Lower leg skin (tissue), 4 donors: Measurements from ENCODE around the gene SPON1. TPM values are rescaled to one million over a fixed set of nuclear protein-coding genes. Genes with fewer than 3 reads are reported as not detected.

Experiments used
- DNase-seq, 2 donors: peaks; one replicate each; pipeline ENCODE4 v3.0.0-alpha.2; 2019; ENCODE audit warnings: low spot score in 2 of 2
- H3K4me3 ChIP-seq: fragments of 200-600 bp; sonication (generic); 2 replicates; pipeline ENCODE4 v1.5.1; 2017; ENCODE audit warnings: mild to moderate bottlenecking, low read depth; ENCODE audit not compliant: poor library complexity, severe bottlenecking
- POLR2A ChIP-seq, 2 donors: fragments of 450-650 bp; IDR thresholded peaks; one replicate each; pipeline ENCODE4 v1.6.1; 2016 to 2017; ENCODE audit warnings: antibody characterized with exemption in 2 of 2, mild to moderate bottlenecking in 1 of 2, moderate library complexity in 1 of 2
- WGBS, 2 donors: methylation state at CpG; one replicate each; pipeline ENCODE4 v1.1.5; 2018; 5-methylcytosine and 5-hydroxymethylcytosine counted together
- intact Hi-C: fragments of 100-400 bp; cut with DNase I; formaldehyde crosslinking; loops from one replicate; pipeline ENCODE4 v1.15.0; 2023; ENCODE audit warnings: low total_unique reads
- total RNA-seq, 4 donors: library from RNA; depleted of rRNA; stranded (reverse); fragments of >200 nt; gene quantifications; one replicate each; pipeline ENCODE4 v1.1.0, GENCODE V29; 2016
- TF ChIP-seq, protein P1 (sequence below), 3 donors: fragments of 450-650 bp; IDR thresholded peaks; one replicate each; pipeline ENCODE4 v1.5.1; 2016; ENCODE audit warnings: antibody characterized with exemption in 3 of 3, mild to moderate bottlenecking in 3 of 3, moderate library complexity in 2 of 3

SPON1 gene
- total RNA-seq, 4 donors from 2014 or later = 3.8 to 12.3 (median 5.1) TPM

DNA sequence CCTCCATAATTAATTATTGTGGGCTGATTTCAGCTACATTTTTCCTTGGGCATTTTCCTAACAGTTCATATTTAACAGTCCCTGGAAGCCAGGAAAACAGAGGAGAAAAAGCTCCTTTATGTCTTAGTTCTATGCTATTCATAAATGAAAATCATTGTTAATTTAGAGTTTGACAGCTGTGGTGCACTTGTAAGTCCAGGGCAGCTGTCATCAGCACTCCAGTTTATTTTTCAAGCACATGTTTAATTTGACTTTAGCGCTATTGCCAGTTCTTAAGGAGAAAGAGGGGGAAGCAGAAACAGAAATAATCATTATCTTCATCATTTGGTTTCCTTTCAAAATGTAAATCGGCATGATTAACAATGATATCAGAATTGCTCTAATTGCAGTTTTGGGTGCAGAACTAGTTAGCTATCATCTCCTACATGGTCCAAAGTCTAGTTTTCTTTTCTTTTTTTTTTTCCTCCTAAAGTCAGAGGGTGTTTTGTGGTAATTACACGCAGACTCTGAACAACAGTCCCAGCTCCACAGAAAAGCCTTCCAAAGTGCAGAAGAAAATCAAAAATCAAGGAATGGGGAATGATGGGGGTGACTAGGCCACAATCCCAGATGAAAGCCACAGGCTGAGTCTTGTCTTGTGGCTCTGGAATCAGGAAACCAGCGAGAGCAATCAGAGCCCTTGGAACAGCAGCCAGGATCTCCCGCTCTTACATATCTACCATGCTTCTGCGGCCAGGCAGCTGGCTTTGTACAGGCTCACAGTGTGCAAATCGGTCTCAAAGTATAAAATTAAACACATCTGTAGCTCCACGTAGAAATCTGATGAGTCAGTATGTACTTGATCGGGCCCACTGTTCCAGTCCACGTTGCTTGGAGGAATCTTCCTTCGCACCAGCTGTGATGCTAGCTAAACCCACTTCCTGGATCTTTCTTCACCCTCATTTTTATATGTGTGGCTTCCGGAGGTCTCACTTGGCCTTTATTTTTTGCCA, 91.9 kb downstream of the SPON1 start:
- 50 to 56% methylated on average over 12 of the region's 12 CpGs for WGBS, 2 donors
- TF ChIP-seq POLR2A (IDR thresholded peaks at IDR 0.05) = no peak
- DNase-seq = peak in 1 of 2 donors; percentile 35
- no peak overlapping the region for H3K4me3 ChIP-seq
- intact Hi-C loops = no loop called here

DNA sequence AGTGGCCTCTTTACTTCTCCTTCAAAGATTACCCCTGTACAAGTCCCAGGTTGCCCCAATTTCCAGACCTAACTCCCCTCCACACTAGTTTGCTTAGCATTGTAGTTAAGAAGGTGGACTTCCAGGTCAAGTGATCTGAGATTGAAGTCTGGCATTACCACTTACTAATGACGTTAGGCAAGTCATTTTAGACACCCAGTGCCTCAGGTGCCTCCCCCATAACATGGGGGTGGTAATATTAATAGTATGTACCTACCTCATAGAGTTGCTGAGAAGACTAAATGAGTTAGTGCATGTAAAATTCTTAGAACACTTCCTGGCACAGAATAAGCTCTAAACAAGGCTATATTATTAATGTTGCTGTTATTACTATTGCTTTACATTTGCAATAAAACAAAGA, 93.4 kb downstream of the SPON1 start:
- H3K4me3 ChIP-seq = no peak overlapping the region
- no peak for DNase-seq
- TF ChIP-seq, protein P1, sequence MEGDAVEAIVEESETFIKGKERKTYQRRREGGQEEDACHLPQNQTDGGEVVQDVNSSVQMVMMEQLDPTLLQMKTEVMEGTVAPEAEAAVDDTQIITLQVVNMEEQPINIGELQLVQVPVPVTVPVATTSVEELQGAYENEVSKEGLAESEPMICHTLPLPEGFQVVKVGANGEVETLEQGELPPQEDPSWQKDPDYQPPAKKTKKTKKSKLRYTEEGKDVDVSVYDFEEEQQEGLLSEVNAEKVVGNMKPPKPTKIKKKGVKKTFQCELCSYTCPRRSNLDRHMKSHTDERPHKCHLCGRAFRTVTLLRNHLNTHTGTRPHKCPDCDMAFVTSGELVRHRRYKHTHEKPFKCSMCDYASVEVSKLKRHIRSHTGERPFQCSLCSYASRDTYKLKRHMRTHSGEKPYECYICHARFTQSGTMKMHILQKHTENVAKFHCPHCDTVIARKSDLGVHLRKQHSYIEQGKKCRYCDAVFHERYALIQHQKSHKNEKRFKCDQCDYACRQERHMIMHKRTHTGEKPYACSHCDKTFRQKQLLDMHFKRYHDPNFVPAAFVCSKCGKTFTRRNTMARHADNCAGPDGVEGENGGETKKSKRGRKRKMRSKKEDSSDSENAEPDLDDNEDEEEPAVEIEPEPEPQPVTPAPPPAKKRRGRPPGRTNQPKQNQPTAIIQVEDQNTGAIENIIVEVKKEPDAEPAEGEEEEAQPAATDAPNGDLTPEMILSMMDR (IDR thresholded peaks at IDR 0.05) = no peak
- no peak for TF ChIP-seq POLR2A (IDR thresholded peaks at IDR 0.05)
- WGBS, 2 donors = 64 to 79% methylated on average over 1 of the region's 1 CpG
- intact Hi-C loops = no loop called here

DNA sequence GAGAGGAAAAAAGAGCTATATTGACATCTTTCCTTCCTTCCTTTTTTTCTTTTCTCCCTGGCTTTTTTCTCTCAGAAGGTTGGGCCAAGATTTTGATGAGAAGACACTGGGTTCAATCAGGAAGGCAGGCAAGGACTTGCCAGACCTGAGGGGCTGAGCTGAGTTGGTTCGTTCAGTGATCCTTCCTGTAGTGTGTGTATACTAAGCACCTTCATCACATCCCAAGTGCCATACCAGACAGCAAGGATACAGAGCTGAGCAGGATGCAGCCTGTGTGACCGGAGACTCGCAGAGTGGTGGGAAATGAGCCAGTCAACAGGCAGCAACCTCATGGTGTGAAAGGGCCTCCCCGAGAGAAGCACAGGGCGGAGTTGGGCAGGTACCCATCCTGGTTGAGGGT, 95.5 kb downstream of the SPON1 start:
- no peak for DNase-seq
- TF ChIP-seq POLR2A (IDR thresholded peaks at IDR 0.05) = no peak
- TF ChIP-seq, protein P1 (IDR thresholded peaks at IDR 0.05) = no peak
- intact Hi-C loops = no loop called here
- no peak overlapping the region for H3K4me3 ChIP-seq
- 54 to 56% methylated on average over 5 of the region's 5 CpGs for WGBS, 2 donors

DNA sequence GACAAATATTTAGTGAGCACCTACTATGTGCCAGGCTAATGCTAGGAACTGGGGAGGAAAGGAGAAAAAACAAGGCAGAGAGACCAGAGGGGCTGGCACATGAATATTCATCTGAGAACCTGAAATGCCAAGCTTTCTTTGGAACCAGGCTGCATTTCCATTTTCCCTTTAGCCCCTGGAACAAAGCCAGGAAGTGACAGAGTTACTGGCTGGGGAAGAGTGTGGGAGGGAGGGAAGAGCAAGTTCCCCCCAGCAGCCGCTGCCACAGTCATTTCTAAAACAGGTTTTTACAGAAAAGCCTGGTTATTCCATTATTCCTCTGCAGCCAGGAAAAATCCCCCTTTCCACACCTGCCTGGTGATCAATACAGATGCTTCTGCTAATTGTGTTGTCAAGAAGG, 97.0 kb downstream of the SPON1 start:
- WGBS, 2 donors = 29 to 32% methylated on average over 1 of the region's 1 CpG
- no peak overlapping the region for H3K4me3 ChIP-seq
- TF ChIP-seq, protein P1 (IDR thresholded peaks at IDR 0.05) = no peak
- TF ChIP-seq POLR2A (IDR thresholded peaks at IDR 0.05) = no peak
- DNase-seq = no peak
- intact Hi-C loops = no loop called here

DNA sequence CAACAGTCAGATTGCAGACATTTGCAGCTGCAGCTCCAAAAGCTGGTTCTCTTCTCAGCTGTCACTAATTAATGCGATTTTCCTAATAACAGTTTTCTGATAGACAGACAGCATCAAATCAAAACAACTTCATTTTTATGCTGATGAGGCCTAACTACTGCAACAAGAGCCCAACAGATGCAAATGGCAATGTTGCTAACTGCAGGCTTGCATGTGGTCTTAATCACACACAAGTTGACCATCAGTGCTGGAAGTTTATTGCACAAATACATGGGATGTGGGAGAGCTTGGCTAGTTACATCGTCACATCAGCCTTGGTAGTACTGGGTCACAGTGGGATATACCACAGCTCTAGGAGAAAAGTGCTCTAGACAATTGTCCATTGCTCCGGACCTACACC, 99.2 kb downstream of the SPON1 start:
- H3K4me3 ChIP-seq = no peak overlapping the region
- DNase-seq = no peak
- no peak for TF ChIP-seq POLR2A (IDR thresholded peaks at IDR 0.05)
- TF ChIP-seq, protein P1 (IDR thresholded peaks at IDR 0.05) = no peak
- intact Hi-C loops = no loop called here
- WGBS, 2 donors = 79 to 80% methylated on average over 3 of the region's 3 CpGs

- H3K4me3 ChIP-seq = no peak overlapping the region
- TF ChIP-seq, protein P1 (IDR thresholded peaks at IDR 0.05) = no peak
- TF ChIP-seq POLR2A (IDR thresholded peaks at IDR 0.05) = no peak
- DNase-seq = no peak
- WGBS, 2 donors = 13 to 19% methylated on average over 8 of the region's 8 CpGs
- intact Hi-C loops = loop anchor here (1.0 kb wide), 1 partner anchor 49 kb away; no protein-coding TSS in a partner anchor
Measured at GRCh38 chr11:14065141-14065540, 102.6 kb downstream of the SPON1 start.
